Endothelial cell of umbilical vein (primary cell): ENCODE measurements around the gene FNIP2. TPM values are rescaled to one million over a fixed set of nuclear protein-coding genes. Genes with fewer than 3 reads are reported as not detected.

ENCODE experiments used
- BruUV-seq: library from RNA; stranded (reverse); fragments of 400-500 nt; replicated peaks from 2 replicates; lab custom pipeline; 2021; lab: Mats Ljungman, UMichigan
- CTCF ChIA-PET: fragments of 300-600, 350-600 bp; sonication (Branson Sonifier 250); formaldehyde crosslinking; loops from one replicate; lab custom pipeline; 2021; ENCODE audit warnings: antibody characterized with exemption, inconsistent platforms; lab: Charles Lee
- POLR2A ChIA-PET: fragments of 300-600, 350-600 bp; sonication (Branson Sonifier 250); formaldehyde crosslinking; loops from one replicate; lab custom pipeline; 2021; ENCODE audit warnings: antibody characterized with exemption, inconsistent platforms; lab: Charles Lee
- DNase-seq: peaks from one replicate; pipeline ENCODE4 v3.0.0-alpha.2; 2011; ENCODE audit warnings: low read depth, low spot score
- FAIRE-seq: peaks from 2 replicates; lab custom pipeline; 2011; peaks lifted over from hg19 to GRCh38; lab: Jason Lieb, UNC
- H2AFZ ChIP-seq: 2 replicates; pipeline ENCODE4 v1.6.0; 2012; ENCODE audit warnings: low read depth, low read length, control low read depth, inconsistent platforms
- H3K27ac ChIP-seq: 2 replicates; pipeline ENCODE4 v1.5.1; 2011; ENCODE audit warnings: low read depth, mild to moderate bottlenecking, control low read depth, low read length, moderate library complexity; ENCODE audit not compliant: insufficient read depth
- H3K27me3 ChIP-seq, 2 experiments: 2 replicates each; pipeline versions ENCODE4 v1.6.0 to v1.6.1; 2011; ENCODE audit warnings: low read length in 2 of 2, mixed read lengths in 1 of 2; ENCODE audit not compliant: control insufficient read depth in 2 of 2, insufficient read depth in 2 of 2
- H3K36me3 ChIP-seq, 2 experiments: 2 replicates in 1 of 2; 3 replicates in 1 of 2; pipeline ENCODE4 v1.5.1; 2011; ENCODE audit warnings: low read length in 2 of 2, mild to moderate bottlenecking in 1 of 2, moderate library complexity in 1 of 2; ENCODE audit not compliant: control insufficient read depth in 2 of 2, insufficient read depth in 2 of 2; ENCODE audit errors: extremely low read depth in 1 of 2
- H3K4me1 ChIP-seq: 3 replicates; pipeline ENCODE4 v1.5.1; 2011; ENCODE audit warnings: mild to moderate bottlenecking, low read length; ENCODE audit not compliant: control insufficient read depth, insufficient read depth; ENCODE audit errors: extremely low read depth
- H3K4me2 ChIP-seq: 2 replicates; pipeline ENCODE4 v1.6.1; 2011; ENCODE audit warnings: low read length, control low read depth, mixed read lengths; ENCODE audit not compliant: insufficient read depth
- H3K4me3 ChIP-seq, 3 experiments: fragments of 200-600 bp in 1 of 3; sonication (generic), shearing (Covaris generic) in 1 of 3; replicated peaks in 1 of 3; 2 replicates each; pipeline ENCODE4 v1.5.1; 2011 to 2016; ENCODE audit warnings: control low read depth in 3 of 3, low read length in 3 of 3, mild to moderate bottlenecking in 2 of 3, inconsistent platforms in 1 of 3, low read depth in 1 of 3, moderate library complexity in 1 of 3; ENCODE audit not compliant: insufficient read depth in 1 of 3
- H3K79me2 ChIP-seq: 2 replicates; pipeline ENCODE4 v1.6.0; 2012; ENCODE audit warnings: low read length, inconsistent platforms; ENCODE audit not compliant: control insufficient read depth, insufficient read depth
- H3K9ac ChIP-seq: replicated peaks from 2 replicates; pipeline ENCODE3; 2011; ENCODE audit warnings: low read length, control low read depth; ENCODE audit not compliant: insufficient read depth; ENCODE audit errors: extremely low read depth
- H3K9me1 ChIP-seq: replicated peaks from 3 replicates; pipeline ENCODE4 v1.6.0; 2011; ENCODE audit warnings: mild to moderate bottlenecking, low read length; ENCODE audit not compliant: control insufficient read depth, insufficient read depth; ENCODE audit errors: extremely low read depth
- H3K9me3 ChIP-seq: replicated peaks from 2 replicates; pipeline ENCODE4 v1.5.1; 2012; ENCODE audit warnings: low read length, inconsistent platforms; ENCODE audit not compliant: control insufficient read depth, insufficient read depth
- H4K20me1 ChIP-seq: replicated peaks from 2 replicates; pipeline ENCODE3; 2011; ENCODE audit warnings: mild to moderate bottlenecking, low read length; ENCODE audit not compliant: control insufficient read depth, insufficient read depth; ENCODE audit errors: extremely low read depth
- CTCF ChIP-seq, 2 donors: IDR thresholded peaks; 1 replicate in 1 of 2; 2 replicates in 1 of 2; pipeline ENCODE4 v1.5.1; 2011; ENCODE audit warnings: low read length in 2 of 2, mild to moderate bottlenecking in 2 of 2, moderate library complexity in 2 of 2, control low read depth in 1 of 2, inconsistent platforms in 1 of 2, low read depth in 1 of 2; ENCODE audit not compliant: insufficient read depth in 1 of 2; ENCODE audit errors: extremely low read depth in 1 of 2
- EZH2 ChIP-seq: IDR thresholded peaks from 2 replicates; pipeline ENCODE4 v1.6.1; 2012; ENCODE audit warnings: borderline replicate concordance, low read depth, mild to moderate bottlenecking, moderate library complexity, low read length, inconsistent platforms; ENCODE audit not compliant: severe bottlenecking
- FOS ChIP-seq: IDR thresholded peaks from 2 replicates; pipeline ENCODE4 v1.6.1; 2011; ENCODE audit warnings: mild to moderate bottlenecking, low read length, moderate library complexity, borderline replicate concordance; ENCODE audit not compliant: insufficient read depth
- GATA2 ChIP-seq: IDR thresholded peaks from 2 replicates; pipeline ENCODE4 v1.7.0; 2011; ENCODE audit warnings: low read depth, mild to moderate bottlenecking, moderate library complexity, mixed read lengths, low read length; ENCODE audit not compliant: insufficient read length, insufficient read depth
- JUN ChIP-seq: IDR thresholded peaks from 2 replicates; pipeline ENCODE4 v1.6.1; 2011; ENCODE audit warnings: borderline replicate concordance, low read depth; ENCODE audit not compliant: insufficient read length, insufficient read depth
- MAX ChIP-seq: IDR thresholded peaks from 2 replicates; pipeline ENCODE4 v1.6.1; 2011; ENCODE audit not compliant: insufficient read depth, insufficient read length
- MYC ChIP-seq: IDR thresholded peaks from one replicate; pipeline ENCODE4 v1.6.1; 2011; ENCODE audit warnings: mild to moderate bottlenecking, low read depth, low read length
- POLR2A ChIP-seq: IDR thresholded peaks from 2 replicates; pipeline ENCODE4 v1.6.1; 2012; ENCODE audit warnings: low read depth, mild to moderate bottlenecking, control low read depth, low read length
- POLR2AphosphoS5 ChIP-seq: IDR thresholded peaks from 2 replicates; pipeline ENCODE4 v1.6.1; 2012; ENCODE audit warnings: low read depth, mild to moderate bottlenecking, control low read depth, low read length, moderate library complexity; ENCODE audit not compliant: insufficient read depth
- dilution Hi-C: fragments of 300-500 bp; cut with MboI; formaldehyde crosslinking; loops from one replicate; pipeline ENCODE4 v1.15.0; 2019; ENCODE audit warnings: low sequenced_read_pairs; ENCODE audit not compliant: extremely low pct_ligation_motif_present
- intact Hi-C: fragments of 100-400 bp; cut with micrococcal nuclease; formaldehyde crosslinking; loops from one replicate; pipeline ENCODE4 v1.10.0; 2022
- polyA plus RNA-seq, 4 experiments: library from polyadenylated mRNA; depleted of rRNA in 3 of 4; stranded (reverse) in 3 of 4; unstranded in 1 of 4; fragments of >200 nt; gene quantifications; 2 replicates each; pipeline versions ENCODE4 v1.2.1 to v1.2.3, GENCODE V29; 2011 to 2012; ENCODE audit warnings: missing spikeins in 1 of 4
- total RNA-seq: library from RNA; stranded (reverse); gene quantifications from 2 replicates; pipeline ENCODE4 v1.2.3, GENCODE V29; 2021

FNIP2 gene
- total and polyA plus RNA-seq, 2 donors (not counting 3 experiments of a cell fraction or from before 2014, with no cell fraction given), result 4.5 to 14.4 TPM

- DNase-seq (no peak), FAIRE-seq (no peak)
- dilution Hi-C loops, result no loop called here
- POLR2A ChIA-PET, result no interaction called here
- no peak overlapping the region for H3K27ac ChIP-seq
- intact Hi-C loops, result no loop called here
- CTCF ChIA-PET, result no interaction called here
- H3K9me3 ChIP-seq, result no peaks in the 10 kb centered on the region
- H2AFZ ChIP-seq, result no peak overlapping the region
- no TSS peak for BruUV-seq
- H3K4me1 ChIP-seq, result peaks cover 2% of the 10 kb centered on the region
- no peak overlapping the region for H3K4me2 ChIP-seq
- no peak overlapping the region for H3K4me3 ChIP-seq
- H3K36me3 ChIP-seq, result no peaks in the 10 kb centered on the region
- no peak overlapping the region for H3K9ac ChIP-seq
- H3K27me3 ChIP-seq, result no peaks in the 10 kb centered on the region
- no peaks in the 10 kb centered on the region for H4K20me1 ChIP-seq
- TF ChIP-seq POLR2AphosphoS5 (no peak), FOS (no peak), MYC (no peak), JUN (no peak), EZH2 (no peak), POLR2A (no peak), CTCF (IDR thresholded peaks at IDR 0.05; ENCODE audit: extremely low read depth in 1 of 2, insufficient read depth in 1 of 2, low read depth in 1 of 2, low read length in 2 of 2) (no peak), GATA2 (no peak), MAX (no peak)
- no peaks in the 10 kb centered on the region for H3K79me2 ChIP-seq
- H3K9me1 ChIP-seq, result no peaks in the 10 kb centered on the region
Measured at GRCh38 chr4:158801677-158802076, 32.9 kb downstream of the FNIP2 start.
